ENCODE results near the gene SCUBE1. TPM values are rescaled to one million over a fixed set of nuclear protein-coding genes. Genes with fewer than 3 reads are reported as not detected.

The SCUBE1 gene
- total and polyA plus RNA-seq, 10 of the 15 experiments (the other 5 are each of a cell fraction or from before 2014, with no cell fraction given) = not detected

- TF ChIP-seq IKZF2 (IDR thresholded peaks at IDR 0.05) = no peak
- TF ChIP-seq SUZ12 (IDR thresholded peaks at IDR 0.05; ENCODE audit: unreplicated experiment) = no peak
These were observed 34.4 kb upstream of the SCUBE1 start (continued) for GRCh38 chr22:43377548-43377895.

GRCh38 chr22:43376765-43377547, 33.8 kb upstream of the SCUBE1 start:
- peaks cover 27% of the 10 kb centered on the region for H3K4me1 ChIP-seq (ENCODE audit: control insufficient read depth, insufficient read depth, low read length)
- no peak overlapping the region for H2AFZ ChIP-seq (ENCODE audit: control insufficient read depth, low read depth, low read length)
- ATAC-seq (peak; percentile 87), DNase-seq (ENCODE audit: low read depth, low spot score) (peak; percentile 56), FAIRE-seq (peak; percentile 88)
- H4K20me1 ChIP-seq (ENCODE audit: control insufficient read depth, insufficient read depth) = no peaks in the 10 kb centered on the region
- H3K9me3 ChIP-seq (replicated peaks; ENCODE audit: control insufficient read depth, insufficient read depth, low read length) = peaks cover 10% of the 10 kb centered on the region; the same call in 2 of the 3 replicates
- no peak overlapping the region for H3K4me3 ChIP-seq
- no peaks in the 10 kb centered on the region for H3K36me3 ChIP-seq (ENCODE audit: control insufficient read depth in 2 of 2, insufficient read depth in 2 of 2, low read length in 1 of 2)
- ChIA-PET RAD21 (ENCODE audit: unreplicated experiment) (interaction anchor here (1.1 kb wide), 1 partner anchor 104 kb away, joined by 3 read pairs; no protein-coding TSS in a partner anchor), SMC1A (ENCODE audit: uncharacterized antibody, unreplicated experiment) (no interaction called here), POLR2A (interaction anchor here (0.6 kb wide), 1 partner anchor 230 kb away, joined by 6 read pairs; no protein-coding TSS in a partner anchor), CTCF (interaction anchor here (0.6 to 2.7 kb wide), 3 partner anchors 11 to 1719 kb away, joined by 3 to 11 read pairs (median 3); no protein-coding TSS in a partner anchor)
- no TSS peak for BruUV-seq (replicated peaks)
- H3K4me2 ChIP-seq (ENCODE audit: control insufficient read depth, insufficient read depth) = peak overlapping the region; percentile 76
- no peak overlapping the region for H3K9ac ChIP-seq (ENCODE audit: control insufficient read depth, insufficient read depth, low read length)
- peaks cover 0 to 2% of the 10 kb centered on the region in 2 experiments; a peak in 1 of 4 replicates for H3K27me3 ChIP-seq (replicated peaks in 1 of 2; ENCODE audit: control insufficient read depth in 2 of 2, insufficient read depth in 2 of 2, low read length in 1 of 2)
- H3K79me2 ChIP-seq (ENCODE audit: control insufficient read depth, insufficient read depth, low read length) = no peaks in the 10 kb centered on the region
- H3K27ac ChIP-seq (ENCODE audit: control insufficient read depth, insufficient read depth) = peak overlapping the region; percentile 45; the same call in 1 of the 2 replicates
- intact Hi-C loops (cut with micrococcal nuclease; ENCODE audit: unreplicated experiment) (no loop called here), in situ Hi-C loops (cut with MboI) (no loop called here)
- WGBS (ENCODE audit: insufficient coverage, insufficient replicate concordance, low lambda C conversion rate, missing lambda C conversion rate) = 51% methylated on average over 15 of the region's 15 CpGs
- no peak for TF ChIP-seq HCFC1 (IDR thresholded peaks at IDR 0.05; ENCODE audit: low read length)
- TF ChIP-seq ATF2 (IDR thresholded peaks at IDR 0.05; ENCODE audit: low read length) = peak; percentile 20; the same call in 1 of the 2 replicates
- peak; percentile 56; the same call in 1 of the 2 replicates for TF ChIP-seq PKNOX1 (IDR thresholded peaks at IDR 0.05)
- TF ChIP-seq MYB (IDR thresholded peaks at IDR 0.05; ENCODE audit: borderline replicate concordance, low read depth, low read length) = no peak; the same call in 1 of the 2 replicates
- no peak for TF ChIP-seq MYC (IDR thresholded peaks at IDR 0.05; ENCODE audit: insufficient read depth, insufficient read length, insufficient replicate concordance, low read length, severe bottlenecking)
- no peak for TF ChIP-seq E2F4 (IDR thresholded peaks at IDR 0.05; ENCODE audit: low read depth, low read length)
- no peak for TF ChIP-seq SPI1 (IDR thresholded peaks at IDR 0.05; ENCODE audit: borderline replicate concordance, insufficient read depth, low read depth, low read length)
- no peak for TF ChIP-seq CUX1 (IDR thresholded peaks at IDR 0.05; ENCODE audit: insufficient replicate concordance, low read depth, low read length)
- peak; percentile 78; the same call in 1 of the 2 replicates for TF ChIP-seq DPF2 (IDR thresholded peaks at IDR 0.05)
- no peak for TF ChIP-seq CREB1 (IDR thresholded peaks at IDR 0.05; ENCODE audit: low read depth)

Measured in GM12878 (cell line).